GM19240 (cell line): ENCODE results near the gene KLC1.
A peak's percentile ranks its signal among the peaks of the same experiment; 100 is the strongest.

Experiments used
- DNase-seq: peaks from one replicate; pipeline ENCODE4 v3.0.0; 2011; ENCODE audit warnings: low spot score; ENCODE audit not compliant: insufficient read length

The KLC1 gene

DNA sequence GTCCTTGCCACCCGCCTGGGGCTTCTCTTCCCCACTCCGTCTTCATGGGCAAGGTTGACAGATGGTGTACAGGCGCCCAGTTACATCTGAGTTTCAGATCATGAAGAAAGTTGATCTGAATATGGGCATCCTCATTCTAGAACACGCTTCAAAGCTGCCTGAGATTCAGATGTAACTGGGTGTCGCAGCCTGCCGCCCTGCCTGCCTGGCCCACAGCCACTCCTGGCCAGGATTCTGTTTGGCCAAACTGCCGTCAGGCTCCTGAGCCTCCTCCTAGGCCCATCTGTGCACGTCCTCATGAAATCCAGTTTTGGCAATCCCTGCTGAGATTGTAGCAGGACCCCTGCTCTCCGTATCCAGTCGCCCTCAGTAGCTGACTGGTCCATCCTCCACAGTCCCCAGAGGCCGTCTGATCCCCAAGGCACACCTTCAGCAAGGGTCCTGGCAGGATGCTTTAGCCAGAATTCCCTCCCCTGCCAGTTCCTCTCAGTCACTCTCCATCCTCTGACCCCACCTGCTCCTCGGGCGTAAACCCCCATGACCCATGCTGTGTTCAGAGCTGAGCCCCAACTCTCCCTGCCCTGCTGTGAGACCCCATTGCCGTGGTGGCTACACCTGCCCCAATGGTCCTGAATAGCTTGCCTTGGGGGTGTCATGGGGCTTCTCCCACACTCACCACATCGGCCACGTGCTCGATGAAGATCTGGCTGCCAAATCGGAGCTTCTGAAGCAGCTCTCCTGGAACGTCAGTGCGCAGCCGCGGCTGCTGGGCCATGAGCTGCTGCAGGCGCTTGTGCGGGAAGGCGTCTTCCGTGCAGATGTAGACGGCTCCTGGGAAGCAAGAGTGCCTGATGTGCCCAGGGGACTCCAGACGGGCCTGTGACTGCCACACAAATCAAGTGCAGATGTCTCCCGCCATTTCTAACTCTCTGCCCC, 73.8 kb downstream of the KLC1 start:
- no peak for DNase-seq

GRCh38 chr14:103703433-103704385, 74.7 kb downstream of the KLC1 start:
- DNase-seq: no peak

DNA sequence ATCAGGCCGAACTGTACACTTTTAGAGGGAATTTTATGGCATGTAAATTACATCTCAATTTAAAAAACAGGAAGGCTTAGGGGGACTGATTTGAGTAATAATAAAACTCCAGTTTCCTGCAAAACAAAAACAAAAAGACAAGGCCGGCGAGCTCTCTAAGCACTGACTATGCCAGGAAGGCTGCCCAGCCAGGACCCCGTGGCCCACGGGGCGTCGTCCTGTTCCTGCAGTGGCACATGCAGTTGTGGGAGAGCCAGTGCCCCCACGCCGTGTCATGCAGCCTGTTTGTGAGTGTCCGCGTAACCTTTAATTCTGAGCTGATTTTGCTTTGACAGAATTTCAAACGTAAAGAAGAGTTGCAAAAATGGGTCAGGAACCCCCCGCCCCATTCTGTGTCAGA, 75.7 kb downstream of the KLC1 start:
- DNase-seq: no peak

- no peak for DNase-seq
Observed at GRCh38 chr14:103705118-103705503, 76.1 kb downstream of the KLC1 start.

GRCh38 chr14:103705504-103706284, 76.7 kb downstream of the KLC1 start:
- DNase-seq: no peak

GRCh38 chr14:103706551-103707328, 77.7 kb downstream of the KLC1 start:
- DNase-seq: no peak

- DNase-seq: no peak
Observed at GRCh38 chr14:103707329-103708263, 78.6 kb downstream of the KLC1 start.

- no peak for DNase-seq
Observed at GRCh38 chr14:103708750-103709187, 79.8 kb downstream of the KLC1 start.

DNA sequence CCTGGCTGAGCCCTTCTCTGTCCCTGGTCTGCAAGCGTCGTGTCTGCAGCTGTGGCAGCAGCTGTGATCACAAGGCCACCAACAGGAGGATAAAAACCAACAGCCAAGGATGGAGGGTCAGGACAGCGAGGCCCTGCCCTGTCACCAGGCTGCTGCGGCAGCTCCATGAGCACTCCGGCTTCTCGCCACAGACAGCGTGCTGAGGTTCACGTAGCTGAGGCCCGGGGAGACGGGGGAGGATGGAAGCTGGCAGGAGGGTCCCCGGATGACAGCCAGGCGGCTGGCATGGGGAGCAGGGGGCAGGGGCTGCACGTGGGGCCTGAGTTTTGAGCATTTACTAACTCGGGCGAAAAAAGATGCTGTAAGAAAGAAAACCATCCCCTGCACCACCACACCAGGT, 80.8 kb downstream of the KLC1 start:
- no peak for DNase-seq

GRCh38 chr14:103710771-103711377, 81.9 kb downstream of the KLC1 start:
- no peak for DNase-seq

GRCh38 chr14:103711516-103712431, 82.8 kb downstream of the KLC1 start:
- DNase-seq: no peak

DNA sequence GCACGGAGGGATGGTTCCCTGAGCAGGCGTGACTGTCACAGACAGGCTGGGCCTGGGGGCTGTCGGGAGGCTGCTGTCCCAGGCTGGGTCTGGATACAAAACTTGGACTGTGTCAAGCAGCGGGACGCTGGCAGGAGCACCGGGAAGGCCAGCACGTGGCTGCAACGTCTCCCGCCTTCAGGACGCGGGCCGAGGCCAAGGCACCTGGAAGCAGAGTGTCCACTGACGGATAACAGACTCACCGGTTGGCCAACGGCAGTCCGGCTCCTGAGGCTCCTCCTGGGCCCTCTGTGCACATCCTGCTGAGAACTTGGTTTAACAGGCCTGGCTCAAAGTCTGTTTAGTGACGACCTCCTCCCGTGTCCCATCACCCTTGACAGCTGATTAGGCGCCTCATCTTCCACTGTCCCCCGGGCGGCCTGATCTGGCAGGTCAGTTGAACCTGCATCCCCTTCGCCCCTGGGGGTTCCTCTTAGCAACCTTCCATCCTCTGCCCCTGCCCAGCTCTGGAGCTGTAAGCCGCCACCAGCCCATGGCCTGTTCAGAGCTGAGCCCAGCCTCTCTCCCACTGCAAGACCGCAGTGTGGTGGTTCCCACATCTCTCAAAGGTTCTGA, 83.7 kb downstream of the KLC1 start:
- DNase-seq: no peak

DNA sequence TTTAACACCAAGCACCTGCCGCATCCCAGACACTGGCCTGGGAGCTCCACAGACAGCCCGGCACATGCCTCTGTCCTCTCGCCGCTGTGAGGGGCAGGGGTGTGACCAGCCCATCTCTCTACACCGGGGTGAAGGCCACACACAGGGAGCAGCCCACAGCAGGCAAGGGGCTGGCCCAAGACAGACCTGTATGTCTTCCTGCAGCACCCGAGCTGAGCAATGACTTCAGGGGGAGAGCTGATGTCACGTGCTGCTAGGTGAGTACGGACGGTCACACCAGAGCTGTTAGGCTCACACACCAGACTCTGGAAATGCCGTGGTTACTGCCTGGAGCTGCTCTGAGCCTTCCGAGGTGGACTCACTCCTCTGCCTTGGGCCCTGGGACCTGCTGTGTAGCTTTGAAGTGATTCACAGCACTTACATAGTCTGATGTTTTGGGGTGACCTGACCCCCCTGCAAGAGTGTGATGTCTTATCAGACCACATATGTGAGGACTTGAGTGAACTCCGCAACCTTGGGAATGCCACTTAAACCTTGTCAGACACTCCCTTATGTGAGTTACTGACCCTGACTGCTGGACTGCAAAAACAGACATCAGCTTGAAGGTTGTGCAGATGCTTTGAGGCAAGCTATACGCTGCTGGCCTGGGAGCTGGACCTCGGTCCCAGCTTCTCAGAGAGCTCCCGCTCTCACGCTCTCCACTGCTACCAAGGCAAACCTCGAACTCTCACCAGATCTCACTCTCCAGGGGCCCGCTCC, 84.5 kb downstream of the KLC1 start:
- DNase-seq: no peak

DNA sequence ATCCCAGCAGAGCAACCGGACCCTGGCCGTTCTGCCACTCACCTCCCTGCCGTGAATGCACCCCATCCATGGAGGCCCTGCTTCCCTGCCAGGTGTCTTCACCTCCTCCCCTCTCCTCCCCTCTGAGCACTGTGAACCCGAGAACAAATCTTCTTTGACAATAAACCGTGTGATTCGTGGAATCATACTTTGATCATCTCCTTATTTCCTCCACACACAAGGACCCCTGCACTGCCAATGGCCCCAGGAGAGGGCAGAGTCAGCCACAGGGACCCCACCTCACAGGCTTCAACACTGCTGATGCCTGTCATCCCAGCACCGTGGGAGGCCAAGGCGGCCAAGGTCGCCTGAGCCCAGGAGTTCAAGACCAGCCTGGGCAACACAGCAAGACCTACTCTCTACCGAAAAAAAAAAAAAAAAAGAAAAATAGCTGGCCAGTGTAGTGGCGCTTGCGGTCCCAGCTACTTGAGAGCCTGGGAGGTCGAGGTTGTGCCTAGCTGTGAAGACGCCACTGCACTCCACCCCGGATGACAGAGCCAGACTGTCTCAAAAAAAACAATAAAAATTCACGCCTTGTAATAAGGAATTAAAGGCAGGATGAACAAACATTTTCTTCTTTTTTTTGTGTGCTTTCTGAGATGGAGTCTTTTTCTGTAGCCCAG, 85.2 kb downstream of the KLC1 start:
- DNase-seq: no peak

DNA sequence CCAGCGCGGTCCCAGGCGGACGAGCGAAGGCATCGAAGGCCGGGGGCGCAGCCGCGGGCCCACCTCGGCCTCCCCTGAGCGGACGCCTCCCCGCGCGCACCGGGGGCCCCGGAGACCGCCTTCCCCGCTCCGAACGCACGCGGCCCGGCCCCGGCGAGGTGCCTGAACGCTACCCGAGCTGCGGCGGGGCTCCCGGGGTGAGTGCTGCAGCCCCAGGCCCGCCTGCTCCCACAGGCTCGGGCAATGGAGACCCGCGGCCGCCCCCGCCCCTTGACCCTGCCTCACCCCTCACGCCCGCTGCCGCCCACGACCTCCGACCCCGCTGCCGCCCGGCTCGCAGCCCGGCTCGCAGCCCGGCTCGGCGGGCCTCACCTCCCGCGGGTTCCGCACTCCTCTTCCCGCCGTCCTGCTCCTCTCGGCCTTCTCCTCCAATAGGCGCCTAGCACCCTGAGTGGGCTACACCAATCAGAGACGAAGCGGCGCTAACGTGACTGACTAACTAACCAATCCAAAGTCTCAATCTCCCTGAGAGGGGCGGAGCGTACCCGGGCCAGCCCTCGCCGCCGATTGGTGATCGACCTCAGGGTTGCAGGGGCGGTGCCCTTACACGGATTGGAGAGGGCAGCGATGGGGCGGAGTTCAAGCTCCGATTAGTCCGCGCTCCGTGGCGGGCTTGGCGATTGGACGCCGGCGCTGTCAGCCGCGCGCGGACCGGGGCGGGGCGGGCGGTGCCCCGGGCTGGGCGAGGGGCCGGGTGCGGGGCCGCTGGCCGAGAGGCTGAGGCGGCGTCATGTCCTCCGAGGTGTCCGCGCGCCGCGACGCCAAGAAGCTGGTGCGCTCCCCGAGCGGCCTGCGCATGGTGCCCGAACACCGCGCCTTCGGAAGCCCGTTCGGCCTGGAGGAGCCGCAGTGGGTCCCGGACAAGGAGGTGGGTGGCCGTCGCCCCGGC, 86.3 kb downstream of the KLC1 start, which contains the start of the genes XRCC3 and ZFYVE21:
XRCC3 (minus strand) TSS at position 400 of the 949 bp plus-strand sequence. CDS start 4,364 bp downstream, outside the sequence.
ZFYVE21 (plus strand) TSS at position 759 of the 949 bp plus-strand sequence; CDS start at position 791, 32 bp downstream.
- DNase-seq: peak; percentile 100
